WTC11 (cell line): ENCODE data around the gene CADM1. TPM values are rescaled to one million over a fixed set of nuclear protein-coding genes. Genes with fewer than 3 reads are reported as not detected.
A peak's percentile ranks its signal among the peaks of the same experiment; 100 is the strongest.

Experiments
- ATAC-seq: fragments of 200-7000 bp; cut with Tn5 transposase; 2 replicates; pipeline ENCODE4 v1.10.0; 2021; ENCODE audit warnings: mild to moderate bottlenecking, moderate library complexity
- CTCF ChIA-PET: fragments of 300-600 bp; sonication (Branson Sonifier 250); formaldehyde crosslinking; loops from one replicate; lab custom pipeline; 2021; ENCODE audit warnings: antibody characterized with exemption; lab: Charles Lee
- POLR2A ChIA-PET: fragments of 350-600 bp; sonication (Branson Sonifier 250); formaldehyde crosslinking; loops from one replicate; lab custom pipeline; 2021; ENCODE audit warnings: antibody characterized with exemption; lab: Charles Lee
- DNase-seq: peaks from one replicate; pipeline ENCODE4 v3.0.0; 2021; ENCODE audit warnings: low spot score
- H3K27ac Mint-ChIP-seq: 2 replicates; pipeline ENCODE4 v1.8.0; 2021; ENCODE audit warnings: mixed read lengths
- H3K27me3 Mint-ChIP-seq: 2 replicates; pipeline ENCODE4 v1.8.0; 2021; ENCODE audit warnings: low read depth, mild to moderate bottlenecking, moderate library complexity, mixed read lengths
- H3K36me3 Mint-ChIP-seq: 2 replicates; pipeline ENCODE4 v1.8.0; 2021; ENCODE audit warnings: mixed read lengths
- H3K4me1 Mint-ChIP-seq: 2 replicates; pipeline ENCODE4 v1.8.0; 2022; ENCODE audit warnings: mixed read lengths
- H3K4me3 Mint-ChIP-seq: 2 replicates; pipeline ENCODE4 v1.8.0; 2021; ENCODE audit warnings: mild to moderate bottlenecking, moderate library complexity, mixed read lengths
- H3K9me3 Mint-ChIP-seq: 2 replicates; pipeline ENCODE4 v1.8.0; 2021; ENCODE audit warnings: mixed read lengths
- ATF6 ChIP-seq: sonication (generic); formaldehyde crosslinking; IDR thresholded peaks from 2 replicates; pipeline ENCODE4 v1.8.1; 2023; ENCODE audit warnings: mild to moderate bottlenecking, missing genetic modification reagents
- CREB1 ChIP-seq: sonication (generic); formaldehyde crosslinking; IDR thresholded peaks from 2 replicates; pipeline ENCODE4 v1.8.0; 2023; ENCODE audit warnings: mild to moderate bottlenecking, missing genetic modification reagents
- ERG ChIP-seq: fragments of 250-450 bp; sonication (Bioruptor Pico); IDR thresholded peaks from 2 replicates; pipeline ENCODE4 v1.8.0; 2021; ENCODE audit warnings: mild to moderate bottlenecking
- ESRRA ChIP-seq: sonication (generic); formaldehyde crosslinking; IDR thresholded peaks from 2 replicates; pipeline ENCODE4 v1.8.1; 2022; ENCODE audit warnings: mild to moderate bottlenecking, missing genetic modification reagents, borderline replicate concordance
- FOXP1 ChIP-seq: sonication (generic); formaldehyde crosslinking; IDR thresholded peaks from 2 replicates; pipeline ENCODE4 v1.8.0; 2022; ENCODE audit warnings: missing genetic modification reagents, mild to moderate bottlenecking, moderate library complexity, borderline replicate concordance
- GTF2I ChIP-seq: fragments of 250-450 bp; sonication (Bioruptor Pico); conservative IDR thresholded peaks from 2 replicates; pipeline ENCODE4 v1.4.0; 2021; ENCODE audit warnings: mild to moderate bottlenecking
- HMGXB4 ChIP-seq: sonication (generic); formaldehyde crosslinking; IDR thresholded peaks from 2 replicates; pipeline ENCODE4 v1.8.1; 2023; ENCODE audit warnings: mild to moderate bottlenecking, moderate library complexity, missing genetic modification reagents
- JUN ChIP-seq: sonication (generic); formaldehyde crosslinking; IDR thresholded peaks from 2 replicates; pipeline ENCODE4 v1.8.0; 2023; ENCODE audit warnings: mild to moderate bottlenecking, missing genetic modification reagents
- KAT7 ChIP-seq: sonication (generic); formaldehyde crosslinking; IDR thresholded peaks from 2 replicates; pipeline ENCODE4 v1.8.1; 2023; ENCODE audit warnings: missing genetic modification reagents, mild to moderate bottlenecking, borderline replicate concordance
- MLX ChIP-seq: sonication (generic); formaldehyde crosslinking; IDR thresholded peaks from 2 replicates; pipeline ENCODE4 v1.8.1; 2023; ENCODE audit warnings: mild to moderate bottlenecking, missing genetic modification reagents, moderate library complexity
- NFATC4 ChIP-seq: fragments of 250-450 bp; sonication (Bioruptor Pico); IDR thresholded peaks from 2 replicates; pipeline ENCODE4 v1.9.0; 2021; ENCODE audit warnings: mild to moderate bottlenecking
- NR1H2 ChIP-seq: sonication (generic); formaldehyde crosslinking; IDR thresholded peaks from 2 replicates; pipeline ENCODE4 v1.9.0; 2021; ENCODE audit warnings: mild to moderate bottlenecking, moderate library complexity, missing genetic modification reagents
- NR2C2 ChIP-seq: sonication (generic); formaldehyde crosslinking; IDR thresholded peaks from 2 replicates; pipeline ENCODE4 v1.8.0; 2022; ENCODE audit warnings: mild to moderate bottlenecking, missing genetic modification reagents
- OVOL2 ChIP-seq: fragments of 250-450 bp; sonication (Bioruptor Pico); IDR thresholded peaks from 2 replicates; pipeline ENCODE4 v1.9.0; 2021; ENCODE audit warnings: mild to moderate bottlenecking, borderline replicate concordance
- RELA ChIP-seq: sonication (generic); formaldehyde crosslinking; IDR thresholded peaks from 2 replicates; pipeline ENCODE4 v1.8.1; 2022; ENCODE audit warnings: missing genetic modification reagents, mild to moderate bottlenecking, borderline replicate concordance
- ZNF219 ChIP-seq: sonication (generic); formaldehyde crosslinking; IDR thresholded peaks from 2 replicates; pipeline ENCODE4 v1.8.0; 2023; ENCODE audit warnings: missing genetic modification reagents, mild to moderate bottlenecking, borderline replicate concordance
- ZNF263 ChIP-seq: sonication (generic); formaldehyde crosslinking; IDR thresholded peaks from 2 replicates; pipeline ENCODE4 v1.8.1; 2022; ENCODE audit warnings: low read depth, mild to moderate bottlenecking, moderate library complexity, missing genetic modification reagents
- ZNF396 ChIP-seq: fragments of 250-450 bp; sonication (Bioruptor Pico); IDR thresholded peaks from 2 replicates; pipeline ENCODE4 v1.8.0; 2021; ENCODE audit warnings: mild to moderate bottlenecking, moderate library complexity, borderline replicate concordance
- ZNF671 ChIP-seq: fragments of 250-450 bp; sonication (Bioruptor Pico); IDR thresholded peaks from 2 replicates; pipeline ENCODE4 v1.8.0; 2021; ENCODE audit warnings: mild to moderate bottlenecking
- ZSCAN18 ChIP-seq: fragments of 250-450 bp; sonication (Bioruptor Pico); IDR thresholded peaks from 2 replicates; pipeline ENCODE4 v2.1.2; 2022; ENCODE audit warnings: mild to moderate bottlenecking, moderate library complexity
- total RNA-seq: library from RNA; stranded (reverse); gene quantifications from 3 replicates; pipeline ENCODE4 v1.2.3, GENCODE V29; 2021

Gene CADM1
- total RNA-seq, 1 experiment from 2014 or later, result 26.8 TPM

- H3K27me3 Mint-ChIP-seq, result no peaks in the 10 kb centered on the region
- H3K4me1 Mint-ChIP-seq, result peaks cover 10% of the 10 kb centered on the region
- CTCF ChIA-PET, result interaction anchor here (1.2 kb wide), 1 partner anchor 18 kb away, joined by 3 read pairs; no protein-coding TSS in a partner anchor
These were observed 269.4 kb downstream of the CADM1 start for GRCh38 chr11:115234794-115235193.

GRCh38 chr11:115226556-115226955 lies 277.7 kb downstream of the CADM1 start:
- H3K27me3 Mint-ChIP-seq, result no peaks in the 10 kb centered on the region
- POLR2A ChIA-PET, result no interaction called here
- TF ChIP-seq ERG (no peak), JUN (CRISPR knock-in tag) (0 out of 2 replicates have a peak, but pooled peaks have one; percentile 46), ATF6 (no peak), ZNF396 (CRISPR knock-in tag) (no peak)
- TF ChIP-seq, all 79 proteins: peak for 1
- DNase-seq, result peak; percentile 51
- Mint-ChIP-seq H3K4me3 (no peak overlapping the region), H3K36me3 (peaks cover 2% of the 10 kb centered on the region; the same call in 1 of the 2 replicates), H3K27ac (peak overlapping the region; percentile 93), H3K4me1 (peaks cover 65% of the 10 kb centered on the region), H3K9me3 (no peaks in the 10 kb centered on the region)
- ATAC-seq, result peak; percentile 98
- CTCF ChIA-PET, result interaction anchor here (0.9 to 4.0 kb wide), 5 partner anchors 11 to 1046 kb away, joined by 3 to 43 read pairs (median 3); no protein-coding TSS in a partner anchor

More at GRCh38 chr11:115234794-115235193, 269.4 kb downstream of the CADM1 start:
- ATAC-seq, result no peak
- TF ChIP-seq HMGXB4 (no peak), OVOL2 (CRISPR knock-in tag) (no peak), FOXP1 (CRISPR knock-in tag) (no peak), RELA (CRISPR knock-in tag) (no peak), ZNF671 (CRISPR knock-in tag) (no peak), ZSCAN18 (CRISPR knock-in tag) (no peak), ESRRA (CRISPR knock-in tag) (no peak), CREB1 (CRISPR knock-in tag) (no peak), NR2C2 (CRISPR knock-in tag) (no peak), KAT7 (no peak), ZNF263 (CRISPR knock-in tag) (no peak), JUN (CRISPR knock-in tag) (no peak), GTF2I (no peak)
- TF ChIP-seq, all 79 proteins: peak for 0
- no peak overlapping the region for H3K27ac Mint-ChIP-seq
- POLR2A ChIA-PET, result interaction anchor here (0.7 kb wide), 1 partner anchor 264 kb away, joined by 6 read pairs; no protein-coding TSS in a partner anchor
- H3K36me3 Mint-ChIP-seq, result peaks cover 2% of the 10 kb centered on the region; the same call in 1 of the 2 replicates
- H3K4me3 Mint-ChIP-seq, result no peak overlapping the region
- no peak for DNase-seq
- H3K9me3 Mint-ChIP-seq, result no peaks in the 10 kb centered on the region

- ATAC-seq, result no peak
- no peaks in the 10 kb centered on the region for H3K9me3 Mint-ChIP-seq
- POLR2A ChIA-PET, result no interaction called here
- H3K27me3 Mint-ChIP-seq, result no peaks in the 10 kb centered on the region
- TF ChIP-seq MLX (CRISPR knock-in tag) (no peak), NR1H2 (CRISPR knock-in tag) (no peak), NFATC4 (CRISPR knock-in tag) (no peak), ZNF219 (no peak)
- H3K27ac Mint-ChIP-seq, result peak overlapping the region; percentile 43
- DNase-seq, result no peak
- H3K4me1 Mint-ChIP-seq, result peaks cover 55% of the 10 kb centered on the region
- H3K4me3 Mint-ChIP-seq, result no peak overlapping the region
- CTCF ChIA-PET, result interaction anchor here (1.3 to 4.0 kb wide), 2 partner anchors 9 to 332 kb away, joined by 3 to 43 read pairs; no protein-coding TSS in a partner anchor
- H3K36me3 Mint-ChIP-seq, result no peaks in the 10 kb centered on the region
These were observed 279.7 kb downstream of the CADM1 start for GRCh38 chr11:115224551-115224950.
